DND-41 (cell line): ENCODE data around the gene GFAP.

ENCODE experiments used
- EZH2 ChIP-seq: IDR thresholded peaks from 3 replicates; pipeline ENCODE4 v1.6.1; 2012; ENCODE audit warnings: borderline replicate concordance, low read depth, mild to moderate bottlenecking, moderate library complexity, low read length, inconsistent platforms; ENCODE audit not compliant: severe bottlenecking
- TF ChIP-seq, protein P1 (sequence below): IDR thresholded peaks from 2 replicates; pipeline ENCODE4 v1.5.1; 2012; ENCODE audit warnings: borderline replicate concordance, low read length, moderate library complexity, mild to moderate bottlenecking; ENCODE audit not compliant: poor library complexity, severe bottlenecking; ENCODE audit errors: extremely low read depth

DNA sequence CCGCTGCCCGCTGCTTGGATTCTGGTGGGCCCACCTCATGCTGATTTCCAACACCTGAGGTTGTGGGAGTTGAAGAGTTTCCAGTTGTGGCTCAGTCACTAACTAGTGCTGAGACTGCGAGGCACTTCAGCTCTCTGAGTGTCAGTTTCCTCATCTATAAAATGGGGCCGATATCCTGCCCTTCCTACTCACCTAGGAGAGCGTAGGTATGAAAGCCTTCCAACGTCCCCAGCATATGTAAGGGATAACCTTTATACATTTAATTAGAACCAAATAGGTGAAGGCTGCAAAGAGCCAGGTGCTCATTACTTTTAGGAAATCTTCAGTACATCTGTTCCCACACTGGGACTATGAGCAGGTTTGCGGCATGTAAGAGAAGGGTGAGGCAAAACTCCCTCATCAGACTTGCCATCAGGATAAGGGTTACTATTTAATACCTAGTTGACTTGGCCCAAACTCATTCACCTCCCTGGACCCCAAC lies 33.1 kb upstream of the GFAP start:
- TF ChIP-seq, protein P1, sequence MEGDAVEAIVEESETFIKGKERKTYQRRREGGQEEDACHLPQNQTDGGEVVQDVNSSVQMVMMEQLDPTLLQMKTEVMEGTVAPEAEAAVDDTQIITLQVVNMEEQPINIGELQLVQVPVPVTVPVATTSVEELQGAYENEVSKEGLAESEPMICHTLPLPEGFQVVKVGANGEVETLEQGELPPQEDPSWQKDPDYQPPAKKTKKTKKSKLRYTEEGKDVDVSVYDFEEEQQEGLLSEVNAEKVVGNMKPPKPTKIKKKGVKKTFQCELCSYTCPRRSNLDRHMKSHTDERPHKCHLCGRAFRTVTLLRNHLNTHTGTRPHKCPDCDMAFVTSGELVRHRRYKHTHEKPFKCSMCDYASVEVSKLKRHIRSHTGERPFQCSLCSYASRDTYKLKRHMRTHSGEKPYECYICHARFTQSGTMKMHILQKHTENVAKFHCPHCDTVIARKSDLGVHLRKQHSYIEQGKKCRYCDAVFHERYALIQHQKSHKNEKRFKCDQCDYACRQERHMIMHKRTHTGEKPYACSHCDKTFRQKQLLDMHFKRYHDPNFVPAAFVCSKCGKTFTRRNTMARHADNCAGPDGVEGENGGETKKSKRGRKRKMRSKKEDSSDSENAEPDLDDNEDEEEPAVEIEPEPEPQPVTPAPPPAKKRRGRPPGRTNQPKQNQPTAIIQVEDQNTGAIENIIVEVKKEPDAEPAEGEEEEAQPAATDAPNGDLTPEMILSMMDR: no peak
- TF ChIP-seq EZH2: no peak
